B cell (primary cell): ENCODE measurements around the gene GYPA.

Experiments used
- CTCF ChIP-seq: fragments of 200-600 bp; IDR thresholded peaks from one replicate; pipeline ENCODE4 v1.8.0; 2022; ENCODE audit warnings: antibody characterized with exemption, mild to moderate bottlenecking
- EZH2 ChIP-seq: IDR thresholded peaks from 2 replicates; pipeline ENCODE4 v1.6.1; 2012; ENCODE audit warnings: borderline replicate concordance, low read depth, mild to moderate bottlenecking, moderate library complexity, low read length; ENCODE audit not compliant: insufficient read depth, poor library complexity, severe bottlenecking

- TF ChIP-seq CTCF: no peak
- no peak for TF ChIP-seq EZH2
These were observed 40.9 kb upstream of the GYPA start for GRCh38 chr4:144181391-144181790.
